Central memory CD8-positive, alpha-beta T cell (primary cell): ENCODE measurements around the gene RMI2.

ENCODE experiments used
- ATAC-seq: fragments of 150-1000 bp; cut with Tn5 transposase; replicated peaks from 2 replicates; pipeline ENCODE4 v1.10.0; 2022; ENCODE audit warnings: mild to moderate bottlenecking, moderate FRiP score, moderate number of reproducible peaks; ENCODE audit not compliant: poor library complexity, severe bottlenecking; ENCODE audit errors: extremely low read depth
- DNase-seq, 2 donors: peaks; one replicate each; pipeline ENCODE4 v3.0.0; 2021; ENCODE audit warnings: low spot score in 2 of 2
- H3K27ac Mint-ChIP-seq: one replicate; pipeline ENCODE4 v1.8.0; 2022; ENCODE audit warnings: low read depth, mild to moderate bottlenecking, moderate library complexity, mixed read lengths
- H3K27me3 Mint-ChIP-seq: one replicate; pipeline ENCODE4 v1.8.0; 2022; ENCODE audit warnings: mixed read lengths
- H3K36me3 Mint-ChIP-seq: one replicate; pipeline ENCODE4 v1.8.0; 2022; ENCODE audit warnings: mild to moderate bottlenecking, moderate library complexity, mixed read lengths; ENCODE audit not compliant: insufficient read depth
- H3K4me1 Mint-ChIP-seq: one replicate; pipeline ENCODE4 v1.8.0; 2022; ENCODE audit warnings: mixed read lengths
- H3K4me3 Mint-ChIP-seq: one replicate; pipeline ENCODE4 v1.8.0; 2022; ENCODE audit warnings: mild to moderate bottlenecking, moderate library complexity, mixed read lengths
- H3K9me3 Mint-ChIP-seq: one replicate; pipeline ENCODE4 v1.8.0; 2022; ENCODE audit warnings: mixed read lengths

The RMI2 gene

DNA sequence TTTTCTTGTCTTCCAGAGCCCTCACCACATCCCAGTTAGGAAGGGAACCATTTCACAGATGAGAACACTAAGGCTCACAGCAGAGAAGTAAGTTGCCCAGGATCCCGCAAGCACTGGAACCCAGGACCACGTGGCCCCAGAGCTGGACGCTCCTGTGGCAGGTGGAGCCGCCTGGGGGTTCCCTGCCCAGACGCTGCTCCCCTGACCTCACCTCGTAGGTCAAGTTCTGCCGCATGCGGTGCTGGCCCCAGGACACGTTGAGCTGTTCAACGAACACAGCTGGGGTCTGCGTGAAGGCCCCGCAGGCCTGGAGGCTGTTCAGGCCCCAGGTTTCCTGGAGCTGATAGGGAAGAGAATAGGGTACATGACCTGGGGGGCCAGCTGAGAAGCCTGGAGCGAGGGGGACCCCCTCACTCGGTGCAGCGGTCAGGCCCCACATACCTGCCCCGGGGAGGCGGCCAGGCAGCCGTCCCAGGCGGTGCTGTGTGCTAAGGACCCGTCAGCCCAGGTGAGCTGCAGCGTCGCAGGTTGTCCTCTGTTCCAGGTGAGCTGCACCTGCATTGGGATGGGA lies 54.1 kb downstream of the RMI2 start:
- Mint-ChIP-seq H3K9me3 (no peaks in the 10 kb centered on the region), H3K4me1 (no peaks in the 10 kb centered on the region), H3K4me3 (no peak overlapping the region), H3K27ac (no peak overlapping the region), H3K27me3 (no peaks in the 10 kb centered on the region), H3K36me3 (no peaks in the 10 kb centered on the region)
- DNase-seq (no peak), ATAC-seq (no peak)

DNA sequence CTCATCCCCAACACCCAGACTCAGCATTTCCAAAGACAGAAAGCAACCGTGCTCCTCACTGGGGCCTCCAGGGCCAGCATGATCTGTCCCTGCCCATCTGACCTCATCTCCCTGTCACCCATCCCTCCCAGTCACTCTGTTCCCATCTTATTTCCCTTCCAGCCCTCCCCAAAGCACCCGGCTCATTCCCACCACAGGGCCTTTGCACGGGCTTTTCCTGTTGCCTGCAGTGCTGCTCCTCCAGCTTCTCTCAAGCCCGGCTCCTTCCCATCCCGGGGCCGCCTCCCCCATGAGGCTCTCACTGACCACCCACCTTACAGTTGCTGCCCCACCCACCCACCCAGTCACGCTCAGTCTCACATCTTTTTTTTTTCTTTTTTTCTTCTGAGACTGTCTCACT lies 54.8 kb downstream of the RMI2 start:
- H3K4me3 Mint-ChIP-seq: no peak overlapping the region
- H3K27ac Mint-ChIP-seq: no peak overlapping the region
- no peaks in the 10 kb centered on the region for H3K4me1 Mint-ChIP-seq
- DNase-seq (no peak), ATAC-seq (no peak)
- no peaks in the 10 kb centered on the region for H3K27me3 Mint-ChIP-seq
- no peaks in the 10 kb centered on the region for H3K9me3 Mint-ChIP-seq
- H3K36me3 Mint-ChIP-seq: no peaks in the 10 kb centered on the region
